Prostate gland (tissue), 2 donors: ENCODE results near the gene CFAP97. TPM values are rescaled to one million over a fixed set of nuclear protein-coding genes. Genes with fewer than 3 reads are reported as not detected.

Experiments used
- DNase-seq: peaks from one replicate; pipeline ENCODE4 v3.0.0-alpha.2; 2019; ENCODE audit warnings: low spot score
- H3K27ac ChIP-seq, 2 donors: fragments of 200-600 bp; sonication (generic); 2 replicates each; pipeline ENCODE4 v1.5.1; 2017 to 2019
- H3K27me3 ChIP-seq: fragments of 200-600 bp; sonication (generic); replicated peaks from 2 replicates; pipeline ENCODE4 v1.5.1; 2019; ENCODE audit not compliant: insufficient read depth
- H3K36me3 ChIP-seq, 2 donors: fragments of 200-600 bp; sonication (generic); 1 replicate in 1 of 2; 2 replicates in 1 of 2; pipeline versions ENCODE4 v1.5.1 to v1.8.1; 2017 to 2019
- H3K4me1 ChIP-seq: fragments of 200-600 bp; sonication (generic); replicated peaks from 2 replicates; pipeline ENCODE4 v1.5.1; 2019
- H3K4me3 ChIP-seq, 2 donors: fragments of 200-600 bp; sonication (generic); 2 replicates each; pipeline ENCODE4 v1.5.1; 2017 to 2019
- H3K9me3 ChIP-seq: fragments of 200-600 bp; sonication (generic); 2 replicates; pipeline ENCODE4 v1.5.1; 2017
- POLR2A ChIP-seq: fragments of 450-650 bp; IDR thresholded peaks from one replicate; pipeline ENCODE4 v1.6.1; 2016; ENCODE audit warnings: antibody characterized with exemption, mild to moderate bottlenecking
- POLR2AphosphoS5 ChIP-seq: sonication (generic); formaldehyde crosslinking; IDR thresholded peaks from one replicate; pipeline ENCODE4 v1.6.1; 2017; ENCODE audit warnings: antibody characterized with exemption
- WGBS: methylation state at CpG from one replicate; pipeline ENCODE4 v1.1.5; 2018; 5-methylcytosine and 5-hydroxymethylcytosine counted together
- intact Hi-C: fragments of 100-400 bp; cut with DNase I; formaldehyde crosslinking; loops from one replicate; pipeline ENCODE4 v1.14.2; 2022
- total RNA-seq, 2 donors: library from RNA; depleted of rRNA; stranded (reverse); fragments of >200 nt; gene quantifications; one replicate each; pipeline ENCODE4 v1.1.0, GENCODE V29; 2016
- TF ChIP-seq, protein P1 (sequence below), 4 experiments: fragments of 200-600 bp in 2 of 4; fragments of 450-650 bp in 2 of 4; sonication (generic) in 2 of 4; IDR thresholded peaks; 1 replicate in 3 of 4; 2 replicates in 1 of 4; pipeline ENCODE4 v1.5.1; 2016 to 2019; ENCODE audit warnings: antibody characterized with exemption in 4 of 4, mild to moderate bottlenecking in 2 of 4, moderate library complexity in 2 of 4

Gene CFAP97
- total RNA-seq, 2 donors from 2014 or later = 28.9 to 35.2 TPM

DNA sequence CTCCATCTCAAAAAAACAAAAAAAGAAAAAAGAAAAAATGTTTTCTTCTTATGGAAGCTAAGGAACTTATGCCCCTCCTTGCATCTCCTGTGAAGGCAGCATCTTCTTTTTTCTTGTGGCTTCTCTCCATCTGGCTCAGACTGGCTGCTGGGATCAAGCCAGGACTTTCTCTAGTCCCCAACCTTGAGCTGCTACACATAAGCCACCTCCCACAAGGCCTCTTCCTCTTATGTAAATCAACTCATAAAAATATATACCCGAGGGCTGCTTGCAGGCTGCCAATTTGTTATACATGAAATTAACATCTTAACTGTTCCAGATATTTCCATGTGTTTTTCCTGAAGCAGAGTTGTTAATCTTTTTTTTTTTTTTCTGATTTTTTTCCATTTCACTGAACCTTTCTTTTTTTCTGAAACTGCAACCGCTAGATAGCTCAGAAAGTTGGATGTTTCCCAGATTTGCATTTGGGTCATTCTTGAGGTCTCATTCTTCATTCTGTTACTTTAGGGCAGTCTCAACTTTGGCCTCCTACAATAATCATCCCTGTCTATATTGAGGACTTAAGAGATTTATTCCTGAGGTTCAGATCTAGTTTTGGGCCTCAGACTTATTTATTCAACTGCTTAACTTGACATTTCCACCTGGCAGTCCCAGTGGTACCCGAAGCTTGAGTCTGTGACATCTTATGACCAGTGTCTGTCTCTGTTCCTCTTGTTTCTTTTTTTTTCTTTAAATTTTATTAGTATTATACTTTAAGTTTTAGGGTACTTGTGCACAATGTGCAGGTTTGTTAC, 15.9 kb upstream of the CFAP97 start:
- H3K36me3 ChIP-seq = no peaks in the 10 kb centered on the region
- no peaks in the 10 kb centered on the region for H3K27me3 ChIP-seq
- no peaks in the 10 kb centered on the region for H3K4me1 ChIP-seq
- no peaks in the 10 kb centered on the region for H3K9me3 ChIP-seq
- WGBS = 35% methylated on average over 3 of the region's 3 CpGs
- intact Hi-C loops = no loop called here
- peak; percentile 80 for TF ChIP-seq POLR2AphosphoS5
- TF ChIP-seq POLR2A = no peak
- no peak overlapping the region for H3K27ac ChIP-seq
- DNase-seq = peak; percentile 83
- H3K4me3 ChIP-seq = no peak overlapping the region

DNA sequence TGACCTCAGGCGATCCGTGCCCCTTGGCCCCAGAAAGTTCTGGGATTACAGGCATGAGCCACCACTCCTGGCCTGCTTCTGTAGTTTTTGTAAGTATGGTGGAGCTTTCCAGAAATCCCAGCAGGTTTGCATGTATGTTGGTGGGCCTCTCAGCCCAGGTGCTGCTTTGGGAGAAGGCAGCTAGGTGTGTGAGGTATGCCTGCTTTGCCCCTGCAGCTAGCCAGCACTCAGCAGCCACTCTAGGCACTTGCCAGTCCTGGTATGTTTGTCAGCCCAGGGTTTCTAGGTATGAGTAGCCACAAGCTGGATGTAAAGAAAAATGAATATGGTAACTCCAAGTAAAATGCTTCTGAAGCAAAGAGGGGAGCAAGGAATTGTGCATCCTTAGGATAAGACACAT, 14.5 kb upstream of the CFAP97 start:
- intact Hi-C loops = no loop called here
- H3K9me3 ChIP-seq = no peaks in the 10 kb centered on the region
- H3K4me1 ChIP-seq = no peaks in the 10 kb centered on the region
- H3K4me3 ChIP-seq = no peak overlapping the region
- H3K27me3 ChIP-seq = no peaks in the 10 kb centered on the region
- no peak for DNase-seq
- no peak overlapping the region for H3K27ac ChIP-seq
- TF ChIP-seq POLR2A (no peak), POLR2AphosphoS5 (no peak)
- TF ChIP-seq, protein P1, sequence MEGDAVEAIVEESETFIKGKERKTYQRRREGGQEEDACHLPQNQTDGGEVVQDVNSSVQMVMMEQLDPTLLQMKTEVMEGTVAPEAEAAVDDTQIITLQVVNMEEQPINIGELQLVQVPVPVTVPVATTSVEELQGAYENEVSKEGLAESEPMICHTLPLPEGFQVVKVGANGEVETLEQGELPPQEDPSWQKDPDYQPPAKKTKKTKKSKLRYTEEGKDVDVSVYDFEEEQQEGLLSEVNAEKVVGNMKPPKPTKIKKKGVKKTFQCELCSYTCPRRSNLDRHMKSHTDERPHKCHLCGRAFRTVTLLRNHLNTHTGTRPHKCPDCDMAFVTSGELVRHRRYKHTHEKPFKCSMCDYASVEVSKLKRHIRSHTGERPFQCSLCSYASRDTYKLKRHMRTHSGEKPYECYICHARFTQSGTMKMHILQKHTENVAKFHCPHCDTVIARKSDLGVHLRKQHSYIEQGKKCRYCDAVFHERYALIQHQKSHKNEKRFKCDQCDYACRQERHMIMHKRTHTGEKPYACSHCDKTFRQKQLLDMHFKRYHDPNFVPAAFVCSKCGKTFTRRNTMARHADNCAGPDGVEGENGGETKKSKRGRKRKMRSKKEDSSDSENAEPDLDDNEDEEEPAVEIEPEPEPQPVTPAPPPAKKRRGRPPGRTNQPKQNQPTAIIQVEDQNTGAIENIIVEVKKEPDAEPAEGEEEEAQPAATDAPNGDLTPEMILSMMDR (IDR thresholded peaks at IDR 0.05) = no peak
- H3K36me3 ChIP-seq = no peaks in the 10 kb centered on the region
- WGBS = 91% methylated on average over 2 of the region's 2 CpGs

DNA sequence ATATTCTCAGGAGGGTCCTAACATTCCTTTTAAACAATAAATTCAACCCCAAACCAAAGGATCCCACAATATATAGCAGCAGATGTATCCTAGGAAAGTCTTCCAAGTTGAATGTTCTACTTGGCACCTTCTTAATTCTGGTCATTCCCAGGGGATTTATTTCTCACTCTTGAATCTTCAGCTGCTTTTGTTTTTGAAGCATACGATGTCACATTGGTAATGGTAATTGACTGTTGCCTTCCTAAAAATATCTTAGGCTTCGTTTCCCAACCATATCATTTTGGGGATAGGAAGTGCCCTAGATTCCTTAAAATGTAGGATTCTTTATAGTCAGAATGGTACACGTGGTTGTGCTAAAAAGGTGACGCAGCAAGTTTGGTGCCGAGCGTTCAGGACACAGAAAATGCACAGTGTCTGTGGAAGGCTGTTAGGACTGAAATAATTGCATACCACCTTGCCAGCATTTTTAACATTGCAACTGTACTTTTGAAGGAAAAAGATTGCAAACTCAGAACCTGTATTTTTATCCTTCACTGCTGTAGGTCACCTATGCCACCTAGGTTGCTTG, 13.7 kb upstream of the CFAP97 start:
- WGBS = 84% methylated on average over 6 of the region's 6 CpGs
- intact Hi-C loops = no loop called here
- no peak for TF ChIP-seq POLR2AphosphoS5
- TF ChIP-seq, protein P1 (IDR thresholded peaks at IDR 0.05) = no peak
- TF ChIP-seq POLR2A = no peak
- no peak for DNase-seq
- H3K36me3 ChIP-seq = no peaks in the 10 kb centered on the region
- H3K27me3 ChIP-seq = no peaks in the 10 kb centered on the region
- no peaks in the 10 kb centered on the region for H3K4me1 ChIP-seq
- no peak overlapping the region for H3K4me3 ChIP-seq
- H3K27ac ChIP-seq = no peak overlapping the region
- H3K9me3 ChIP-seq = no peaks in the 10 kb centered on the region

DNA sequence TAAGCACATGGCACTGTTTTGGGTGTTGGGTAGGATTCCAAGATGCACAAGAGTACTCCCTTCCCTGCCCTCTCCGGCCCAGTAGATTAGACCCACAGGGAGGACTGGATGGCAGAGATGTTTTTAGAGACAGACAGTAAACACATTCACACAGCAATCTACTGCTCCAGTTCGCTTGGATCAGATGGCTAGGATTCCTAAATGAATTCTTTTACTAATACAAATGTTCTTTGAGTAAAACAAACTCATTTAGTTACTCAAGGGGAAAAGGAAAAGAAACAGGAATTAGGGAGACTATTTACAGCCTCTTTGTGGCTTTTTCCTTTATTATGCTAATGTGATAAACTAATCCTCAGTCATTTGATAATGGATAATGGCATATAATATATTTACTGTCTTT, 11.5 kb upstream of the CFAP97 start:
- intact Hi-C loops = no loop called here
- WGBS = 80% methylated on average over 2 of the region's 2 CpGs
- Histone ChIP-seq H3K4me3 (no peak overlapping the region), H3K36me3 (no peaks in the 10 kb centered on the region), H3K4me1 (peaks cover 7% of the 10 kb centered on the region), H3K9me3 (no peaks in the 10 kb centered on the region), H3K27me3 (no peaks in the 10 kb centered on the region), H3K27ac (no peak overlapping the region)
- no peak for TF ChIP-seq POLR2AphosphoS5
- TF ChIP-seq, protein P1 (IDR thresholded peaks at IDR 0.05) = no peak
- DNase-seq = no peak

DNA sequence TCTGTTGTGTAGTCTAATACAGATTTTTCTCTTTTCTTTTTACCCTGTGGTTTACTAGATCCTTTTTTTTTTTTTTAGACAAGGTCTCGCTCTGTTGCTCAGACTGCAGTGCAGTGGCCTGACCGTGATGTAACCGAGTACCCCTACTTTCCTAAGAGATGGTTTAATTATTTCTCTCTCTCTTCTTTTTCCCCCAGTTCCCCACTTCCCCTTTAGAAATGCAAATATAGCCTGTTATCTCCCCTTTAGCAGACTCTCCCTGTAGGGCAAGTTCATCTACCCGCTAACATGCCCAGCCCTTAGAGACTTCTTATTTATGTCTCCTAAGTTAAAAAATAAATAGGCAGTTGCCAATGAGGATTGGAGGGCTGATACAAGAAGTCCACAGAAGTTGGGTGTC, 10.1 kb upstream of the CFAP97 start:
- TF ChIP-seq, protein P1 (IDR thresholded peaks at IDR 0.05) = no peak
- TF ChIP-seq POLR2A (no peak), POLR2AphosphoS5 (no peak)
- H3K9me3 ChIP-seq = no peaks in the 10 kb centered on the region
- H3K4me3 ChIP-seq = no peak overlapping the region
- no peak overlapping the region for H3K27ac ChIP-seq
- 87% methylated on average over 4 of the region's 4 CpGs for WGBS
- H3K27me3 ChIP-seq = no peaks in the 10 kb centered on the region
- no peak for DNase-seq
- intact Hi-C loops = loop anchor here (5.0 kb wide), 2 partner anchors 183 to 253 kb away; partner anchors contain the start of genes ANKRD37 and LRP2BP
- H3K36me3 ChIP-seq = no peaks in the 10 kb centered on the region
- H3K4me1 ChIP-seq = peaks cover 7% of the 10 kb centered on the region
